ENCODE results near the gene CTNNBL1. TPM values are rescaled to one million over a fixed set of nuclear protein-coding genes. Genes with fewer than 3 reads are reported as not detected.

The CTNNBL1 gene
- total RNA-seq, 1 donor from 2014 or later = 33.3 TPM

GRCh38 chr20:37876863-37877262 is 183.0 kb downstream of the CTNNBL1 start:
- Histone ChIP-seq H3K27me3 (no peaks in the 10 kb centered on the region), H3K36me3 (peaks cover 10 to 23% of the 10 kb centered on the region in 2 donors), H3K9me3 (no peaks in the 10 kb centered on the region), H3K27ac (no peak overlapping the region), H3K4me1 (no peaks in the 10 kb centered on the region), H3K4me3 (no peak overlapping the region)
- intact Hi-C loops (cut with DNase I) = loop anchor here (10.0 kb wide), 1 partner anchor 62 kb away; no protein-coding TSS in a partner anchor
- no peak for TF ChIP-seq CTCF (IDR thresholded peaks at IDR 0.05)
- DNase-seq (ENCODE audit: low spot score in 2 of 2) = no peak

DNA sequence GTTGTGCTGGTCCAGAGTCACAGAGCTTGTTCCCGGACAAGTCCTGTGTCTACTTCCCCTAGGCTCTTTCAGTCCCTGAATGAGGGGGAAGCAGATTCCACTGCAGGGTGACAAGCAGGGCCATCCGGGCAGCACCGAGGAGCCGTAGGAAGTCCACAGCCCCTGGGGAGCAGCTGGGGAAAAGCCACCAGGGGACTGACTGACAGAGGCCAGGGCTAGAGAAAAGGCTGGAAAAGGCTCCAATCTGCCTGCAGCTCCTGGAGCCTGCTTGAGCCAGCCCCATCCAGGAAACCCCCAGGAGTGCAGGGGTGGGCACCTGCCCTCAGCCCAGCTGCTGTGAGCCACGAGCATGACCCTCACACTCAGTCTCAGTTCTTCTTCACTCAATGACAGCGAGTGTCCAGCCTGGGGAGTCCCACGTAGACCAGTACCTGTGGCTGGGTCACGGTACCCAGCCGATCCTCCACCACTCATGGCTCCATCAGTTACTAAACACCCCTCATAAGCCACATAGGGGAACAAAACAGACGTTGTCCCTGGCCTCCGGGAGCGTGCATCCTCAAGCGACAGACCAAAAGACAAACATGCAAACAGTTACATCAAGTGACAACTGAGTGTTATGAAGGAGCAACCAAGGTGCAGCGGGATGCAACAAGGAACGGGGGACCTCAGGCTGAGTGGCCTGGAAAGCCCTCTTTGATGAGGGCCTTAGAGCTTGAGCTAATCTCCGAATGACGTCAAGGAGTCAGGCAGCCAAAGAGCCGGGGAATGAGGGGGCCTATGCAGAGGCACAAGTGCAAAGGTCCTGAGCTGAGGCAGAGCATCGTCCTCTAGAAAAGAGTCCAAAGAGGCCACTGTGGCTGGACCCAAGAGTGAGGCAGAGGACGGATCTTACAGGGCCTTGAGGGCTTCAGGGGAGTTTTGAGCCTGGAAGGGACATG is 184.3 kb downstream of the CTNNBL1 start:
- intact Hi-C loops (cut with DNase I) = loop anchor here (10.0 kb wide), 1 partner anchor 63 kb away; no protein-coding TSS in a partner anchor
- DNase-seq (ENCODE audit: low spot score in 2 of 2) = no peak
- Histone ChIP-seq H3K9me3 (no peaks in the 10 kb centered on the region), H3K27me3 (no peaks in the 10 kb centered on the region), H3K4me1 (no peaks in the 10 kb centered on the region), H3K27ac (no peak overlapping the region), H3K36me3 (peaks cover under 1 to 13% of the 10 kb centered on the region in 2 donors), H3K4me3 (no peak overlapping the region)
- no peak for TF ChIP-seq CTCF (IDR thresholded peaks at IDR 0.05)

GRCh38 chr20:37878835-37879599 is 185.2 kb downstream of the CTNNBL1 start:
- Histone ChIP-seq H3K27ac (no peak overlapping the region), H3K27me3 (no peaks in the 10 kb centered on the region), H3K4me1 (no peaks in the 10 kb centered on the region), H3K4me3 (no peak overlapping the region), H3K9me3 (no peaks in the 10 kb centered on the region), H3K36me3 (peaks cover 0 to 4% of the 10 kb centered on the region in 2 donors)
- no peak for DNase-seq (ENCODE audit: low spot score in 2 of 2)
- TF ChIP-seq CTCF (IDR thresholded peaks at IDR 0.05) = no peak
- intact Hi-C loops (cut with DNase I) = loop anchor here (10.0 kb wide), 1 partner anchor 64 kb away; no protein-coding TSS in a partner anchor

GRCh38 chr20:37879843-37880242 is 186.0 kb downstream of the CTNNBL1 start:
- Histone ChIP-seq H3K9me3 (no peaks in the 10 kb centered on the region), H3K27ac (no peak overlapping the region), H3K36me3 (no peaks in the 10 kb centered on the region), H3K4me1 (no peaks in the 10 kb centered on the region), H3K4me3 (no peak overlapping the region), H3K27me3 (no peaks in the 10 kb centered on the region)
- no peak for TF ChIP-seq CTCF (IDR thresholded peaks at IDR 0.05)
- DNase-seq (ENCODE audit: low spot score in 2 of 2) = no peak
- intact Hi-C loops (cut with DNase I) = loop anchor here (10.0 kb wide), 1 partner anchor 65 kb away; no protein-coding TSS in a partner anchor

GRCh38 chr20:37880726-37881591 is 187.1 kb downstream of the CTNNBL1 start:
- no peak for TF ChIP-seq CTCF (IDR thresholded peaks at IDR 0.05)
- no peaks in the 10 kb centered on the region for H3K36me3 ChIP-seq
- no peaks in the 10 kb centered on the region for H3K4me1 ChIP-seq
- DNase-seq (ENCODE audit: low spot score in 2 of 2) = no peak
- H3K4me3 ChIP-seq = no peak overlapping the region
- intact Hi-C loops (cut with DNase I) = no loop called here
- H3K9me3 ChIP-seq = no peaks in the 10 kb centered on the region
- no peaks in the 10 kb centered on the region for H3K27me3 ChIP-seq
- no peak overlapping the region for H3K27ac ChIP-seq
